ENCODE data around the gene CYBA. TPM values are rescaled to one million over a fixed set of nuclear protein-coding genes. Genes with fewer than 3 reads are reported as not detected.

CYBA gene
- 229 to 328 TPM (median 298 TPM) in 5 replicates for total RNA-seq (2022; extraction: Qiagen RNA extraction)

DNA sequence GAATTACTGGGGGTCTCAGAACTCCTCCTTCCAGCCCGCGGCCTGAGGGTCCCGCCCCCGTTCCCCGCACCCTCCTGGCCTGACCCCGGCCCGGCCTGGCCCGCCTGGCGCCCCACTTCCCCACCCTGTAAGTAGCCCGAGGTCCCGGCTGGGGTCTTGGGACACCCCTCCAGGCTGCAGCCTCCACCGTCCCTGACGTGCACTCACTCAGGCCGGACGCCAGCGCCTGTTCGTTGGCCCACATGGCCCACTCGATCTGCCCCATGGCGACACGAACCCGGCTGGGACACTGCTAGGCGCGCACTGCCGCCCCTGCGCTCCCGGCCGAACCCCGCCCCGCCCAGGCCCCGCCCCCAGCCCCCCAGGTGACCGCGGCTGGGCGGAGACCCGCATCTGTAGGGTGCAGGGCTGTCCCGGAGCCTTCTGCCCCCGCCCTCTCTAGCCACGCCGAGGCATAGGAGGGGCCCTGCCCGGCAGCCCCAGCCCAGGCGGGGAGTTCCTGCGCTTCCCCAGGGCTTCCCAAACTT lies at the start of gene CYBA:
CYBA (minus strand) TSS at position 305 of the 527 bp plus-strand sequence; CDS start at position 265, 40 bp downstream.

GRCh38 chr16:88686439-88687253 lies 35.8 kb upstream of the CYBA start, which contains the start of gene SNAI3:
TSS of gene SNAI3 (minus strand) at chr16:88686507. CDS start at chr16:88686406, 101 bp downstream.

GRCh38 chr16:88662843-88663606 lies 12.2 kb upstream of the CYBA start, which contains the start of gene MVD:
TSS of gene MVD (minus strand) at chr16:88663091. CDS start at chr16:88663080, 11 bp downstream.

GRCh38 chr16:88638323-88639230 lies 12.3 kb downstream of the CYBA start, which contains the start of gene IL17C:
TSS of gene IL17C (plus strand) at chr16:88638572. CDS start at chr16:88638642, 70 bp downstream.

Other genes starting within 250 kb of the CYBA start
- 4.6 to 8.1 TPM (median 6.4 TPM) in 5 replicates for gene ZFPM1, start 197.8 kb downstream of the CYBA start, total RNA-seq (2022; extraction: Qiagen RNA extraction)
- 45.1 to 52.5 TPM (median 51.5 TPM) in 5 replicates for gene ZC3H18, start 80.7 kb downstream of the CYBA start, total RNA-seq (2022; extraction: Qiagen RNA extraction)
- gene IL17C, start 12.5 kb downstream of the CYBA start, total RNA-seq (2022; extraction: Qiagen RNA extraction) = 0.13 TPM in 1 of 5 replicates, not detected in the others
- gene MVD, start 12.0 kb upstream of the CYBA start, total RNA-seq (2022; extraction: Qiagen RNA extraction) = 14.9 to 24.1 TPM (median 23.4 TPM) in 5 replicates
- gene SNAI3, start 35.5 kb upstream of the CYBA start, total RNA-seq (2022; extraction: Qiagen RNA extraction) = 0.07 to 0.23 TPM (median 0.16 TPM) in 5 replicates
- gene RNF166, start 55.4 kb upstream of the CYBA start, total RNA-seq (2022; extraction: Qiagen RNA extraction) = 11.8 to 20.1 TPM (median 16.7 TPM) in 5 replicates
- gene CTU2, start 55.5 kb upstream of the CYBA start, total RNA-seq (2022; extraction: Qiagen RNA extraction) = 22.5 to 35.2 TPM (median 34.2 TPM) in 5 replicates
- gene PIEZO1, start 134.2 kb upstream of the CYBA start, total RNA-seq (2022; extraction: Qiagen RNA extraction) = 101 to 154 TPM (median 139 TPM) in 5 replicates
- gene CDT1, start 152.7 kb upstream of the CYBA start, total RNA-seq (2022; extraction: Qiagen RNA extraction) = 24.3 to 34.5 TPM (median 31.0 TPM) in 5 replicates
- 318 to 449 TPM (median 401 TPM) in 5 replicates for gene APRT, start 160.9 kb upstream of the CYBA start, total RNA-seq (2022; extraction: Qiagen RNA extraction)
- 34.7 to 47.1 TPM (median 46.9 TPM) in 5 replicates for gene GALNS, start 205.9 kb upstream of the CYBA start, total RNA-seq (2022; extraction: Qiagen RNA extraction)
- 93.2 to 131 TPM (median 108 TPM) in 5 replicates for gene TRAPPC2L, start 206.1 kb upstream of the CYBA start, total RNA-seq (2022; extraction: Qiagen RNA extraction)
- gene PABPN1L, start 215.6 kb upstream of the CYBA start, total RNA-seq (2022; extraction: Qiagen RNA extraction) = not detected in 5 replicates

Measured in A549 treated with Mapracorat at 1 μM for 4 hours (cell line).